MCF 10A (cell line): ENCODE results near the gene CAPN3. TPM values are rescaled to one million over a fixed set of nuclear protein-coding genes. Genes with fewer than 3 reads are reported as not detected.

Experiments used
- BruUV-seq: library from RNA; stranded (reverse); fragments of 400-500 nt; replicated peaks from 2 replicates; lab custom pipeline; 2021; lab: Mats Ljungman, UMichigan
- CTCF ChIA-PET: fragments of 300-600 bp; sonication (Branson Sonifier 250); formaldehyde crosslinking; extraction: SDS; loops from one replicate; lab custom pipeline; 2021; ENCODE audit warnings: antibody characterized with exemption, inconsistent platforms; lab: Yijun Ruan, JAX
- POLR2A ChIA-PET: fragments of 300-600, 350-650 bp; sonication (Branson Sonifier 250); formaldehyde crosslinking; extraction: SDS; loops from one replicate; lab custom pipeline; 2020; ENCODE audit warnings: antibody characterized with exemption, inconsistent platforms; lab: Yijun Ruan, JAX
- DNase-seq: peaks from one replicate; pipeline ENCODE4 v3.0.0-alpha.2; 2018; ENCODE audit not compliant: unreplicated experiment
- H3K27ac Mint-ChIP-seq: one replicate; pipeline ENCODE4 v1.8.0; 2022; ENCODE audit warnings: mild to moderate bottlenecking, low read depth, mixed read lengths; ENCODE audit not compliant: unreplicated experiment
- H3K27me3 Mint-ChIP-seq: one replicate; pipeline ENCODE4 v1.8.0; 2022; ENCODE audit warnings: mixed read lengths; ENCODE audit not compliant: insufficient read depth, unreplicated experiment
- H3K36me3 Mint-ChIP-seq: one replicate; pipeline ENCODE4 v1.8.0; 2022; ENCODE audit warnings: mild to moderate bottlenecking, moderate library complexity, mixed read lengths; ENCODE audit not compliant: insufficient read depth, unreplicated experiment
- H3K4me1 Mint-ChIP-seq: one replicate; pipeline ENCODE4 v1.8.0; 2022; ENCODE audit warnings: mixed read lengths; ENCODE audit not compliant: insufficient read depth, unreplicated experiment
- H3K4me3 Mint-ChIP-seq: one replicate; pipeline ENCODE4 v1.8.0; 2022; ENCODE audit warnings: mild to moderate bottlenecking, moderate library complexity, mixed read lengths; ENCODE audit not compliant: unreplicated experiment
- H3K9me3 Mint-ChIP-seq: one replicate; pipeline ENCODE4 v1.8.0; 2022; ENCODE audit warnings: mixed read lengths; ENCODE audit not compliant: unreplicated experiment
- intact Hi-C: fragments of 100-400 bp; cut with micrococcal nuclease; formaldehyde crosslinking; loops from 2 replicates; pipeline ENCODE4 v1.14.1; 2022
- total RNA-seq: library from RNA; stranded (reverse); gene quantifications from 2 replicates; pipeline ENCODE4 v1.2.3, GENCODE V29; 2022
- TF ChIP-seq, protein P1 (sequence below): fragments of 200-600 bp; IDR thresholded peaks from one replicate; pipeline ENCODE4 v1.8.0; 2022; ENCODE audit warnings: antibody characterized with exemption, mild to moderate bottlenecking; ENCODE audit not compliant: unreplicated experiment

CAPN3 gene
- total RNA-seq, 1 experiment from 2014 or later: 4.7 TPM

DNA sequence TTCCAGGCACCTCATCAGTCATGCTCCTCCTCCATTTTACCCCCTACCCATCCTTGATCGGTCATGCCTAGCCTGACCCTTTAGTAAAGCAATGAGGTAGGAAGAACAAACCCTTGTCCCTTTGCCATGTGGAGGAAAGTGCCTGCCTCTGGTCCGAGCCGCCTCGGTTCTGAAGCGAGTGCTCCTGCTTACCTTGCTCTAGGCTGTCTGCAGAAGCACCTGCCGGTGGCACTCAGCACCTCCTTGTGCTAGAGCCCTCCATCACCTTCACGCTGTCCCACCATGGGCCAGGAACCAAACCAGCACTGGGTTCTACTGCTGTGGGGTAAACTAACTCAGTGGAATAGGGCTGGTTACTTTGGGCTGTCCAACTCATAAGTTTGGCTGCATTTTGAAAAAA is 52.6 kb downstream of the CAPN3 start:
- peaks cover 31% of the 10 kb centered on the region for H3K36me3 Mint-ChIP-seq
- TF ChIP-seq, protein P1, sequence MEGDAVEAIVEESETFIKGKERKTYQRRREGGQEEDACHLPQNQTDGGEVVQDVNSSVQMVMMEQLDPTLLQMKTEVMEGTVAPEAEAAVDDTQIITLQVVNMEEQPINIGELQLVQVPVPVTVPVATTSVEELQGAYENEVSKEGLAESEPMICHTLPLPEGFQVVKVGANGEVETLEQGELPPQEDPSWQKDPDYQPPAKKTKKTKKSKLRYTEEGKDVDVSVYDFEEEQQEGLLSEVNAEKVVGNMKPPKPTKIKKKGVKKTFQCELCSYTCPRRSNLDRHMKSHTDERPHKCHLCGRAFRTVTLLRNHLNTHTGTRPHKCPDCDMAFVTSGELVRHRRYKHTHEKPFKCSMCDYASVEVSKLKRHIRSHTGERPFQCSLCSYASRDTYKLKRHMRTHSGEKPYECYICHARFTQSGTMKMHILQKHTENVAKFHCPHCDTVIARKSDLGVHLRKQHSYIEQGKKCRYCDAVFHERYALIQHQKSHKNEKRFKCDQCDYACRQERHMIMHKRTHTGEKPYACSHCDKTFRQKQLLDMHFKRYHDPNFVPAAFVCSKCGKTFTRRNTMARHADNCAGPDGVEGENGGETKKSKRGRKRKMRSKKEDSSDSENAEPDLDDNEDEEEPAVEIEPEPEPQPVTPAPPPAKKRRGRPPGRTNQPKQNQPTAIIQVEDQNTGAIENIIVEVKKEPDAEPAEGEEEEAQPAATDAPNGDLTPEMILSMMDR: no peak
- H3K27ac Mint-ChIP-seq: no peak overlapping the region
- intact Hi-C loops: no loop called here
- no peaks in the 10 kb centered on the region for H3K9me3 Mint-ChIP-seq
- H3K4me1 Mint-ChIP-seq: no peaks in the 10 kb centered on the region
- no peak overlapping the region for H3K4me3 Mint-ChIP-seq
- DNase-seq: no peak
- POLR2A ChIA-PET: no interaction called here
- H3K27me3 Mint-ChIP-seq: no peaks in the 10 kb centered on the region
- CTCF ChIA-PET: interaction anchor here (0.6 kb wide), 2 partner anchors 8 to 700 kb away, joined by 3 read pairs; no protein-coding TSS in a partner anchor
- BruUV-seq: no TSS peak

DNA sequence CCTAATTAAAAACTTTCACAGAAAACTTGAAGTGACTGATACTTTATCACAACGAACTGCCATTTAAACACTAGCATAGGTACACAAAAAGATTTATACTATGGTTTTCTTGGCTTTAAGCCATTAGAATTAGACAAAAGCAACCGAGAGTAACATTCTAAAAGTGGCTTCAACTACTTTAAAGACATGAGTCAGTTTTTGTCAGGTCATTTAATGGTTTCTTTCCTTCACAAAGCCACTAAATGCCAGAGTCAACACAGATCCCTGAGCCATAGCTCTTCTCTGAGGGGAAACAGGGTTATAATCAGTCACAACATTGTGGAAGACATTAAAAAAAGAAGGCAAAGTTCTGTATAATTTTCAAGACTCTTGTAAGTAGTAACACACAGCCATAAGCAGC is 54.6 kb downstream of the CAPN3 start:
- no peak for DNase-seq
- H3K4me1 Mint-ChIP-seq: no peaks in the 10 kb centered on the region
- H3K4me3 Mint-ChIP-seq: no peak overlapping the region
- ChIA-PET CTCF (no interaction called here), POLR2A (interaction anchor here (0.8 kb wide), 1 partner anchor 26 kb away, joined by 3 read pairs; no protein-coding TSS in a partner anchor)
- no peaks in the 10 kb centered on the region for H3K9me3 Mint-ChIP-seq
- intact Hi-C loops: no loop called here
- H3K27ac Mint-ChIP-seq: no peak overlapping the region
- H3K27me3 Mint-ChIP-seq: no peaks in the 10 kb centered on the region
- TF ChIP-seq, protein P1: no peak
- BruUV-seq: no TSS peak
- H3K36me3 Mint-ChIP-seq: peaks cover 51% of the 10 kb centered on the region

DNA sequence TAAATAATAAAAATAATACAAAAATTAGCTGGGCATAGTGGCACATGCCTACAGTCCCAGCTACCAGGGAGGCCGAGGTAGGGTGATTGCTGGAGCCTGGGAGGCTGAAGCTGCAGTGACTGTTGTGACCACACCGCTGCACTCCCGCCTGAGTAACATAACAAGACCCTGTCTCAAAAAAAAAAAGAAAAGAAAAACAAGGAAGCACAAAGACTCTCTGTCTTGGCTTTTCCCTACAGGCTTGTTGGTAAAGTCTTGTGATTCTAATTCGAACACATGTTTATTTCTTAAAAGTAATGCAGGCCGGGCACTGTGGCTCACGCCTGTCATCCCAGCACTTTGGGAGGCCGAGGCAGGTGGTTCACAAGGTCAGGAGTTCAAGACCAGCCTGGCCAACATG is 60.1 kb downstream of the CAPN3 start:
- intact Hi-C loops: no loop called here
- ChIA-PET POLR2A (no interaction called here), CTCF (no interaction called here)
- H3K27me3 Mint-ChIP-seq: no peaks in the 10 kb centered on the region
- no peaks in the 10 kb centered on the region for H3K9me3 Mint-ChIP-seq
- no TSS peak for BruUV-seq
- DNase-seq: no peak
- H3K36me3 Mint-ChIP-seq: peaks cover 82% of the 10 kb centered on the region
- H3K4me1 Mint-ChIP-seq: no peaks in the 10 kb centered on the region
- H3K4me3 Mint-ChIP-seq: no peak overlapping the region
- H3K27ac Mint-ChIP-seq: no peak overlapping the region
- TF ChIP-seq, protein P1: no peak

DNA sequence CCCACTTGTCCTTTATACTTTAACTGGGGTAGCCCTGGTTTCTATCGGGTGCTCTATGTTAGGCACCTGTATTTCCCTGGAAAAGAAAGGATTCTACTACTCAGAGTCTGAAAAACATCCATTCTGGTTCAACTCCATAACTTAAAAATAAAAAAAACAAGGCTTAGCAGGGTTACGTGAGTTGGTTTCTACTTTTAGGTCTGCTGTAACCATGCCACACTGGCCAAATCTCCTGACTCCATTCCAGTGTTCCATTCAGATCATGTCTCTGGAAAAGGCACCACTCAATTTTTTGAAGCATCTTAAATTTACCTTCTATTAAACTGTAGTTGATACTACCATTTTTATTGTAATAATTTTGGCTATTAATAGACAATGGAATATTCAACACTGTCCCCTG is 62.1 kb downstream of the CAPN3 start:
- H3K36me3 Mint-ChIP-seq: peaks cover 87% of the 10 kb centered on the region
- H3K9me3 Mint-ChIP-seq: no peaks in the 10 kb centered on the region
- TF ChIP-seq, protein P1: no peak
- H3K27me3 Mint-ChIP-seq: no peaks in the 10 kb centered on the region
- ChIA-PET POLR2A (no interaction called here), CTCF (no interaction called here)
- DNase-seq: no peak
- no peak overlapping the region for H3K4me3 Mint-ChIP-seq
- intact Hi-C loops: no loop called here
- H3K4me1 Mint-ChIP-seq: no peaks in the 10 kb centered on the region
- BruUV-seq: no TSS peak
- no peak overlapping the region for H3K27ac Mint-ChIP-seq
